ENCODE results near the gene EPHB1. TPM values are rescaled to one million over a fixed set of nuclear protein-coding genes. Genes with fewer than 3 reads are reported as not detected.
A peak's percentile ranks its signal among the peaks of the same experiment; 100 is the strongest.

EPHB1 gene
- total RNA-seq, 4 donors from 2014 or later: 0.30 to 5.3 (median 2.6) TPM

- Histone ChIP-seq H3K36me3 (no peaks in the 10 kb centered on the region), H3K4me1 (peaks cover 0 to 29% (median 16%) of the 10 kb centered on the region in 4 donors), H3K4me3 (peak overlapping the region; percentile 33 to 60 (median 36)), H3K27me3 (peaks cover 0 to 32% of the 10 kb centered on the region in 2 donors), H3K27ac (no peak overlapping the region), H3K9me3 (no peaks in the 10 kb centered on the region)
- no peak for DNase-seq (ENCODE audit: low spot score in 2 of 2)
- WGBS, 2 donors: 0 to 3% methylated on average over 26 to 48 of the region's 61 CpGs
- TF ChIP-seq CTCF (IDR thresholded peaks at IDR 0.05) (no peak), POLR2A (IDR thresholded peaks at IDR 0.05) (no peak), EP300 (IDR thresholded peaks at IDR 0.05) (no peak)
Observed at GRCh38 chr3:134796281-134797056, 1.4 kb downstream of the EPHB1 start.

DNA sequence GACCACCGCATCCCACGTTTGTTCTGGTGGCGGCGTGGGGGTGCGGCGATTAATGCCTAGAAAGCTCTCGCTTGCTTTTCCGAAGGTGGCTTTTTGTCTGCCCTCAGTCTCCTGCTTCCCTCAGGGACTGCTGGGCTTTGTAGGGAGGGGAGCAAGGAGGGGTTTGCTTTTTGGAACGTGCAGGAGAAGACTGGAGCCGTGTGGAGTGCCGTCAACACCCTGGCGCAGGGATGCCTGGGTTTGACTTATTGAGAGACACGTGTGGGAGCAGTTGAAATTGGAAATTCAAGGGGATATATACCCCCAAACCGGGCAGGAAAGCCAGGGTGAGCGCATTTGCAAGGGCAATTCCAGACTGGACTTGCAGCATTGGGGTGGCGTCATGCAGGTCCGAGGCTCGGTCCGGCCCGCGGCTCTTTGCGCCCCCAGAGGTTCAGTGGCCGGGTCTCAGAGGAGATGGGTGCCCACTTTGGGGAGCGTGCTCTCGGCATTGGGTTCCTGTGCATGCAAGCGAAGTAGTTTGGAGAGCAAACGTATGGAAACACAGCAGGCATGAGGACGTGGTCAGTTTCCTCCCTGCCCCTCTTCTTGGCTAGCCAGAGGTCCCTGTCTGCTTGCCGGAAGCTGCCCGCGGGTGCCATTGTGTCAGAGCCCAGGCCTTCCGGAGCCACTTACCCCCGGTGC, 2.1 kb downstream of the EPHB1 start:
- no peak for DNase-seq (ENCODE audit: low spot score in 2 of 2)
- Histone ChIP-seq H3K9me3 (no peaks in the 10 kb centered on the region), H3K36me3 (no peaks in the 10 kb centered on the region), H3K4me3 (peak overlapping the region; percentile 33 to 60 (median 36)), H3K27me3 (peaks cover 0 to 32% of the 10 kb centered on the region in 2 donors), H3K4me1 (peaks cover 0 to 29% (median 16%) of the 10 kb centered on the region in 4 donors), H3K27ac (no peak overlapping the region)
- 3 to 7% methylated on average over 24 to 26 of the region's 33 CpGs for WGBS, 2 donors
- TF ChIP-seq POLR2A (IDR thresholded peaks at IDR 0.05): no peak
- TF ChIP-seq EP300 (IDR thresholded peaks at IDR 0.05): no peak
- no peak for TF ChIP-seq CTCF (IDR thresholded peaks at IDR 0.05)

- Histone ChIP-seq H3K36me3 (no peaks in the 10 kb centered on the region), H3K27ac (no peak overlapping the region), H3K27me3 (peaks cover 0 to 32% of the 10 kb centered on the region in 2 donors), H3K9me3 (no peaks in the 10 kb centered on the region), H3K4me1 (peaks cover 0 to 29% (median 16%) of the 10 kb centered on the region in 4 donors), H3K4me3 (no peak overlapping the region)
- no peak for DNase-seq (ENCODE audit: low spot score in 2 of 2)
- 44 to 54% methylated on average over 13 of the region's 13 CpGs for WGBS, 2 donors
- no peak for TF ChIP-seq POLR2A (IDR thresholded peaks at IDR 0.05)
- no peak for TF ChIP-seq CTCF (IDR thresholded peaks at IDR 0.05)
- no peak for TF ChIP-seq EP300 (IDR thresholded peaks at IDR 0.05)
Observed at GRCh38 chr3:134797741-134798451, 2.8 kb downstream of the EPHB1 start.

DNA sequence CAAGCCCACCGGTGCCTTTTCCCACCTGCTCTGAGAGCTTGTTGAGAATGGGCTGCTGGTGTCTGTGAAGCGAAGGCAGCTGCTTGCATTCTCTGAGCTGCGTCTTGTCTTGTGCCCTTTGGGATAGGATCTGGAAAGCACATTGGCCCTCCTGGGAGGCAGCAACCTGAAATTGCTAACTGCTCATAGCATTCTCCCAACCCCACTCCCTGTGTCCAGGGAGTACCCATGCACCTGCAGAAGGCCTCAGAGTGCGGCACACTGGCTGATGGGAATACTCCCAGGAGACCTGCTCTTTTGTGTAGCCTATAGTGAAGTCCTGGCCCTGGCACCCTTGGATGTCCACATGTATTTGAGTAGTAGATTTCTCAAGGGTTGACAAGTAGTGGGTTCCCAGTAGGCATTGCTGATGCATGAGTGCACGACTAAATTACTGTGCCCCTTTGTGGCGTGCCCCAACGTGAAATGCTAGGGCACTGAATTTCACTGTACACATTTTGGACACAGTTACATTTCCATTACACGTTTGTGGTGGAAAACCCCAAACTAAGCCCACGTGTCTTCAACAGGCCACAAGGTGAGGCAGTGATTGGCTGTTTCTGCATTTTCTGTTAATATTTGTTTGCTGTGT, 3.7 kb downstream of the EPHB1 start:
- Histone ChIP-seq H3K27me3 (peaks cover 0 to 32% of the 10 kb centered on the region in 2 donors), H3K9me3 (no peaks in the 10 kb centered on the region), H3K4me1 (peaks cover 0 to 29% (median 16%) of the 10 kb centered on the region in 4 donors), H3K4me3 (no peak overlapping the region), H3K36me3 (no peaks in the 10 kb centered on the region), H3K27ac (no peak overlapping the region)
- TF ChIP-seq EP300 (IDR thresholded peaks at IDR 0.05) (no peak), CTCF (IDR thresholded peaks at IDR 0.05) (no peak)
- no peak for DNase-seq (ENCODE audit: low spot score in 2 of 2)
- 69 to 71% methylated on average over 8 to 9 of the region's 9 CpGs for WGBS, 2 donors
